ENCODE measurements around the gene SLC7A1.

GRCh38 chr13:29513002-29513980, 82.2 kb downstream of the SLC7A1 start:
- TF ChIP-seq POLR2A (IDR thresholded peaks at IDR 0.05) (no peak), CTCF (IDR thresholded peaks at IDR 0.05) (no peak), POLR2AphosphoS5 (IDR thresholded peaks at IDR 0.05) (no peak)
